Endodermal cell (in vitro differentiated cells): ENCODE results near the gene ZNF668. TPM values are rescaled to one million over a fixed set of nuclear protein-coding genes. Genes with fewer than 3 reads are reported as not detected.

Experiments used
- DNase-seq: peaks from one replicate; pipeline ENCODE4 v3.0.0-alpha.2; 2017
- H3K27ac ChIP-seq: 2 replicates; pipeline ENCODE4 v1.5.1; 2013; ENCODE audit warnings: mild to moderate bottlenecking, low read depth, low read length, moderate library complexity
- H3K27me3 ChIP-seq: 2 replicates; pipeline ENCODE4 v1.6.1; 2013; ENCODE audit warnings: mild to moderate bottlenecking, low read length, moderate library complexity; ENCODE audit not compliant: insufficient read depth, control insufficient read depth, poor library complexity, severe bottlenecking
- H3K36me3 ChIP-seq: 2 replicates; pipeline ENCODE4 v1.7.0; 2013; ENCODE audit warnings: mild to moderate bottlenecking, low read length, moderate library complexity; ENCODE audit not compliant: control insufficient read depth, insufficient read depth
- H3K4me1 ChIP-seq: one replicate; pipeline ENCODE4 v1.7.0; 2013; ENCODE audit warnings: low read length; ENCODE audit not compliant: control insufficient read depth, insufficient read depth
- H3K4me3 ChIP-seq: 2 replicates; pipeline ENCODE4 v1.5.1; 2013; ENCODE audit warnings: mild to moderate bottlenecking, low read length, moderate library complexity
- H3K9ac ChIP-seq: 2 replicates; pipeline ENCODE4 v1.6.1; 2013; ENCODE audit warnings: mild to moderate bottlenecking, low read length, moderate library complexity; ENCODE audit not compliant: poor library complexity, severe bottlenecking; ENCODE audit errors: extremely low read depth
- H3K9me3 ChIP-seq: 2 replicates; pipeline ENCODE4 v1.6.1; 2013; ENCODE audit warnings: mild to moderate bottlenecking, low read length, moderate library complexity; ENCODE audit not compliant: control insufficient read depth
- H3K27ac Mint-ChIP-seq: 2 replicates; pipeline ENCODE4 v1.8.0; 2020; ENCODE audit warnings: mixed read lengths
- H3K27me3 Mint-ChIP-seq: 2 replicates; pipeline ENCODE4 v1.8.0; 2021; ENCODE audit warnings: mild to moderate bottlenecking, mixed read lengths; ENCODE audit not compliant: insufficient read depth
- H3K36me3 Mint-ChIP-seq: 2 replicates; pipeline ENCODE4 v1.8.0; 2020; ENCODE audit warnings: low read depth, mixed read lengths
- H3K4me1 Mint-ChIP-seq: 2 replicates; pipeline ENCODE4 v1.8.0; 2020; ENCODE audit warnings: mixed read lengths
- H3K4me3 Mint-ChIP-seq: 2 replicates; pipeline ENCODE4 v1.8.0; 2020; ENCODE audit warnings: mild to moderate bottlenecking, moderate library complexity, mixed read lengths
- H3K9me3 Mint-ChIP-seq: 2 replicates; pipeline ENCODE4 v1.8.0; 2020; ENCODE audit warnings: mild to moderate bottlenecking, mixed read lengths
- WGBS, 2 experiments: methylation state at CpG; one replicate each; pipeline versions ENCODE4 v1.1.5 to v1.1.7; 2013; ENCODE audit warnings: missing lambda C conversion rate in 2 of 2, mixed read lengths in 1 of 2; ENCODE audit not compliant: insufficient coverage in 1 of 2, insufficient read length in 1 of 2; 5-methylcytosine and 5-hydroxymethylcytosine counted together
- total RNA-seq, 2 donors: library from RNA; stranded (reverse); fragmentation: NEBNext Ultra II Directional in 1 of 2; extraction: Animal tissue kit (Norgen Biotek cat#: 25700) in 1 of 2; gene quantifications; 2 replicates in 1 of 2; 3 replicates in 1 of 2; pipeline ENCODE4 v1.2.1, GENCODE V29; 2021
- TF ChIP-seq, protein P1 (sequence below): fragments of 200-600 bp; sonication (generic); conservative IDR thresholded peaks from 2 replicates; pipeline ENCODE4 v1.5.0; 2021; ENCODE audit warnings: antibody characterized with exemption, mild to moderate bottlenecking

The ZNF668 gene
- total RNA-seq, 2 donors from 2014 or later = 11.2 to 12.6 TPM

DNA sequence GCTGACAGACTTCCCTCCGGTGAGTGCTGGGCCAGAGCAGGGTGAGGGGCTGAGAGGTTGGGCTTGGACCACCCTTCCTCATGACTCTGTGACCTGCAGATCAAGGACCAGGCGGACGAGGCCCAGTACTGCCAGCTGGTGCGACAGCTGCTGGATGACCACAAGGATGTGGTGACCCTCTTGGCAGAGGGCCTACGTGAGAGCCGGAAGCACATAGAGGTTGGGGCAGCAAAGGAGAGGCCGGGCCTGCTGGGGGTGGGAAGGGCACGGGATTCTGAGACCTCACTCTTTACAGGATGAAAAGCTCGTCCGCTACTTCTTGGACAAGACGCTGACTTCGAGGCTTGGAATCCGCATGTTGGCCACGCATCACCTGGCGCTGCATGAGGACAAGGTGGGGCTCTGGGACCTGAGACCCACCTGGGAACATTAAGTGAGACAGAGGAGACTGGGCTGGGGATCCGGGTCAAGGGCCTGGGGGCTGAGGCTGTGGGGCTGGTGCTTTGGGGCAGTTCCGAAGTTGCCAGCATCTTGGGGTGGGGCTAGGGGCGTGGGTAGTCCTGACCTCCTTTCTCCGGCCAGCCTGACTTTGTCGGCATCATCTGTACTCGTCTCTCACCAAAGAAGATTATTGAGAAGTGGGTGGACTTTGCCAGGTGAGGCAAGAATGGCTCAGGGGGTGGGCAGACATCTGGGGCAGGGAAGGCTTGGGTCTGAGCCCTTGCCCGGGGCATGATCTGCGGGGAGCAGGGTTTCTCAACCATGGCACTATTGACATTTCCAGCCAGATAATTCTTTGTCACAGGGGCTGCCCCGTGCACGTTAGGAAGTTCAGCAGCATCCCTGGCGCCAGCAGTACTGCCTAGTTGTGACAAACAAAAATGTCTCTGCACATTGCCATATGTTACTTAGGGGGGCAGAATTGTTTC, 36.3 kb upstream of the ZNF668 start:
- Histone ChIP-seq H3K27me3 (no peaks in the 10 kb centered on the region), H3K27ac (no peak overlapping the region), H3K36me3 (peaks cover 33% of the 10 kb centered on the region), H3K4me3 (no peak overlapping the region), H3K4me1 (no peaks in the 10 kb centered on the region), H3K9ac (no peak overlapping the region), H3K9me3 (no peaks in the 10 kb centered on the region)
- H3K4me3 Mint-ChIP-seq = peak overlapping the region; percentile 57
- H3K36me3 Mint-ChIP-seq = peaks cover 32% of the 10 kb centered on the region
- no peak overlapping the region for H3K27ac Mint-ChIP-seq
- no peaks in the 10 kb centered on the region for H3K4me1 Mint-ChIP-seq
- H3K9me3 Mint-ChIP-seq = peaks cover 1% of the 10 kb centered on the region
- WGBS, 2 experiments = 94 to 97% methylated on average over 20 to 26 of the region's 26 CpGs
- no peaks in the 10 kb centered on the region for H3K27me3 Mint-ChIP-seq
- no peak for DNase-seq
- TF ChIP-seq, protein P1, sequence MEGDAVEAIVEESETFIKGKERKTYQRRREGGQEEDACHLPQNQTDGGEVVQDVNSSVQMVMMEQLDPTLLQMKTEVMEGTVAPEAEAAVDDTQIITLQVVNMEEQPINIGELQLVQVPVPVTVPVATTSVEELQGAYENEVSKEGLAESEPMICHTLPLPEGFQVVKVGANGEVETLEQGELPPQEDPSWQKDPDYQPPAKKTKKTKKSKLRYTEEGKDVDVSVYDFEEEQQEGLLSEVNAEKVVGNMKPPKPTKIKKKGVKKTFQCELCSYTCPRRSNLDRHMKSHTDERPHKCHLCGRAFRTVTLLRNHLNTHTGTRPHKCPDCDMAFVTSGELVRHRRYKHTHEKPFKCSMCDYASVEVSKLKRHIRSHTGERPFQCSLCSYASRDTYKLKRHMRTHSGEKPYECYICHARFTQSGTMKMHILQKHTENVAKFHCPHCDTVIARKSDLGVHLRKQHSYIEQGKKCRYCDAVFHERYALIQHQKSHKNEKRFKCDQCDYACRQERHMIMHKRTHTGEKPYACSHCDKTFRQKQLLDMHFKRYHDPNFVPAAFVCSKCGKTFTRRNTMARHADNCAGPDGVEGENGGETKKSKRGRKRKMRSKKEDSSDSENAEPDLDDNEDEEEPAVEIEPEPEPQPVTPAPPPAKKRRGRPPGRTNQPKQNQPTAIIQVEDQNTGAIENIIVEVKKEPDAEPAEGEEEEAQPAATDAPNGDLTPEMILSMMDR = no peak

DNA sequence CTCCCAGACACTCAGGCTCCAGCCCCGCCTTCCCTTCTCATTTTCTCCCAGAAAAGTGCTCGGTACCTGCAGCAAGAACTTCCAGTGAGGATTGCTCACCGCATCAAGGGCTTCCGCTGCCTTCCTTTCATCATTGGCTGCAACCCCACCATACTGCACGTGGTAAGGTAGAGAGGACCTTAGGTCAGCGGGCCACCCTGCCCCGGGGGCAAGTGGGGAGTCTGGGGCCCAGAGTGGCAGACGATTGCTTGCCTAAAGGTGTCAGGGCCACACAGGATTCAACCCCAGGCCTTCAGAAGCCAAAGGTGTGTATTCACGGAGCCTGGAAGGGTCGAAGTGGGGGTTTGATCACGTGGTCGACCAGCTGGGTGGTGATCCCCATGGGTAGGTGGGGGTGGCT, 35.6 kb upstream of the ZNF668 start:
- WGBS, 2 experiments = 94% methylated on average over 8 to 12 of the region's 12 CpGs
- no peak overlapping the region for H3K27ac ChIP-seq
- H3K9me3 Mint-ChIP-seq = peaks cover 2% of the 10 kb centered on the region
- H3K4me3 ChIP-seq = no peak overlapping the region
- no peaks in the 10 kb centered on the region for H3K4me1 ChIP-seq
- no peaks in the 10 kb centered on the region for H3K27me3 ChIP-seq
- no peak overlapping the region for H3K27ac Mint-ChIP-seq
- peak overlapping the region; percentile 57 for H3K4me3 Mint-ChIP-seq
- peaks cover 33% of the 10 kb centered on the region for H3K36me3 ChIP-seq
- no peak overlapping the region for H3K9ac ChIP-seq
- no peaks in the 10 kb centered on the region for H3K27me3 Mint-ChIP-seq
- H3K4me1 Mint-ChIP-seq = no peaks in the 10 kb centered on the region
- DNase-seq = no peak
- peaks cover 32% of the 10 kb centered on the region for H3K36me3 Mint-ChIP-seq
- TF ChIP-seq, protein P1 = no peak
- H3K9me3 ChIP-seq = no peaks in the 10 kb centered on the region

DNA sequence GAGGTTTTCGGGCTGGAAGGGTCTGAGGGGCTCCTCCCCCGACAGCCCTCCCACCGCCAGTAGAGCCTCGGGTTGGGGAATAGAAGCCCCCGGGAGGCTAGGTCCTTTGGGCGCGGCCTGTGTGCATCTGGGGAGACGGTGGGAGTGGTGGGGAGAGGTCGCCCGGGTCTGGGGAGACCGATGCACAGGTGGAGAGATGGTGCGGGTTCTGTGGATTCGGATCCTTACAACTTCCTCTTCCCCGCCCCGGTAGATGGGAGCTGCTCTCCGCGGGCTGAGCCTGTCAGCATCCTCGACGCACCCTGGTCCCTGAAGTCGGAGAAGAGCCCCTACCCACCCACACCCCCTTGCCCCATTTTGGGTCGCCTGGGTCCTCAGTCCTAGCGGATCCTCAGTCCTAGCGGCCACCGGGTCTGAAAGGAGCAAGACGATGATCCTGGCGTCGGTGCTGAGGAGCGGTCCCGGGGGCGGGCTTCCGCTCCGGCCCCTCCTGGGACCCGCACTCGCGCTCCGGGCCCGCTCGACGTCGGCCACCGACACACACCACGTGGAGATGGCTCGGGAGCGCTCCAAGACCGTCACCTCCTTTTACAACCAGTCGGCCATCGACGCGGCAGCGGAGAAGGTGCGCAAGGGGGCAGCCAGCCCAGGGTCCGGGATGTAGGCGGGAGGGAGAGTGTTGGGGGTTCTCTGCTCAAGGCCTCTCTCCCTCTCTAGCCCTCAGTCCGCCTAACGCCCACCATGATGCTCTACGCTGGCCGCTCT, 34.9 kb upstream of the ZNF668 start:
- Mint-ChIP-seq H3K27me3 (no peaks in the 10 kb centered on the region), H3K9me3 (peaks cover 2% of the 10 kb centered on the region), H3K27ac (no peak overlapping the region), H3K4me3 (peak overlapping the region; percentile 57), H3K4me1 (no peaks in the 10 kb centered on the region), H3K36me3 (peaks cover 32% of the 10 kb centered on the region)
- H3K9ac ChIP-seq = peak overlapping the region; percentile 38
- no peaks in the 10 kb centered on the region for H3K4me1 ChIP-seq
- no peak overlapping the region for H3K27ac ChIP-seq
- no peak for DNase-seq
- H3K9me3 ChIP-seq = no peaks in the 10 kb centered on the region
- no peaks in the 10 kb centered on the region for H3K27me3 ChIP-seq
- 63 to 76% methylated on average over 35 to 57 of the region's 57 CpGs for WGBS, 2 experiments
- peaks cover 33% of the 10 kb centered on the region for H3K36me3 ChIP-seq
- H3K4me3 ChIP-seq = peak overlapping the region; percentile 80
- TF ChIP-seq, protein P1 = no peak
